Astrocyte of the spinal cord (primary cell): ENCODE results near the gene TBCE.

ENCODE experiments used
- DNase-seq: peaks from one replicate; pipeline ENCODE4 v3.0.0; 2011; ENCODE audit warnings: low read depth, low spot score
- H3K4me3 ChIP-seq: 2 replicates; pipeline ENCODE4 v1.5.1; 2011; ENCODE audit warnings: low read depth, mild to moderate bottlenecking, low read length, moderate library complexity
- in situ Hi-C: cut with HindIII; loops from 2 replicates; pipeline ENCODE4 v1.10.0; 2017; ENCODE audit warnings: low sequenced_read_pairs
- TF ChIP-seq, protein P1 (sequence below): IDR thresholded peaks from 2 replicates; pipeline ENCODE4 v1.5.1; 2012; ENCODE audit warnings: low read depth, mild to moderate bottlenecking, low read length, inconsistent platforms

Gene TBCE

DNA sequence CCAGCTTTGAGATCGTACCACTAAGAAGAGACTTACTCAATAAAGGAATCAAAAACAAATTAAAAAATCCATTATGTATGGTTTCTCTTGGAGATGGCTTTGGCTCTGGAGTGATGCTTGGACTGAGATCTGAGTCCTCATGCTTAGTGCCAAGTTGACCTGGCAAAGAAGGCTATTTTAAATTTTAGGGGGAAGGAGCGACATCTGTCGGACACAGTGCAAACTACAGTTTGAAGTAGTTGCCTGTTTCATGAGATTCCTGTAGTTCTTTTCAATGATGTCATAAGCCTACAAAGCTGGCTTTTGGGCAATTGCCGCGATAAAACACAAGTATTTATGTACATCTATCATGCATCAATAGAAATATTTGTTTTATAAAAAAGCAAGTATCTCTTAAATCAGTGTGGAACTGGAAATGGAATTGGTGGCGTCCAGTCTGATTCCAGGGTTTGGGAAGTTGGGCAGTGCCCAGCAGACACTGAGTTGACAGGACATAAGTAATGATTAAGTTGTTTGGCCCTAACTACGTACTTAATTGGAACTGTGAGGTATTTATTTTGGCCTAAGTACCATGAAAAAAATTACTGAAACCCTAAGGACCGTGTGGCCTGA lies 50.0 kb downstream of the TBCE start:
- in situ Hi-C loops: no loop called here
- DNase-seq: peak; percentile 88
- TF ChIP-seq, protein P1, sequence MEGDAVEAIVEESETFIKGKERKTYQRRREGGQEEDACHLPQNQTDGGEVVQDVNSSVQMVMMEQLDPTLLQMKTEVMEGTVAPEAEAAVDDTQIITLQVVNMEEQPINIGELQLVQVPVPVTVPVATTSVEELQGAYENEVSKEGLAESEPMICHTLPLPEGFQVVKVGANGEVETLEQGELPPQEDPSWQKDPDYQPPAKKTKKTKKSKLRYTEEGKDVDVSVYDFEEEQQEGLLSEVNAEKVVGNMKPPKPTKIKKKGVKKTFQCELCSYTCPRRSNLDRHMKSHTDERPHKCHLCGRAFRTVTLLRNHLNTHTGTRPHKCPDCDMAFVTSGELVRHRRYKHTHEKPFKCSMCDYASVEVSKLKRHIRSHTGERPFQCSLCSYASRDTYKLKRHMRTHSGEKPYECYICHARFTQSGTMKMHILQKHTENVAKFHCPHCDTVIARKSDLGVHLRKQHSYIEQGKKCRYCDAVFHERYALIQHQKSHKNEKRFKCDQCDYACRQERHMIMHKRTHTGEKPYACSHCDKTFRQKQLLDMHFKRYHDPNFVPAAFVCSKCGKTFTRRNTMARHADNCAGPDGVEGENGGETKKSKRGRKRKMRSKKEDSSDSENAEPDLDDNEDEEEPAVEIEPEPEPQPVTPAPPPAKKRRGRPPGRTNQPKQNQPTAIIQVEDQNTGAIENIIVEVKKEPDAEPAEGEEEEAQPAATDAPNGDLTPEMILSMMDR: peak; percentile 75
- no peak overlapping the region for H3K4me3 ChIP-seq

DNA sequence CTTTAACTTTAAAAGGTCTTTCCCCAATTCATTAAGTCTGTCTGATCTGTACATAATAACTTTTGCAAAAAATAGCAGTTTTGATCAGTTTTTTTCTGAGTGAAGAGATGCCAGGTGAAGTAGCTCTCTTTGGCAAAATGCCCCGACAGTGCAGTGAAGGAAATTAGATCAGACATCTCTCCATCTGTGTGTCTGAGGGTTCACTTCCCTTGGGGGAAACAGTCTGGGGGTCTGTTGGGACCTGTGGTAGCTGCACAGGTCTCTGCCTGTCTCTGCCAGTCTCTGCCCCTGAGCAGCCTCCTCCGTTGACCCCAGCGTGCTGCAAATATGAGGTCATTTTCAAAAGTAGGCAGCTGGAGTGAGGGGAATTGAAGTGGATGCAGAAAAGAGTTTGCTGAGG lies 54.5 kb downstream of the TBCE start:
- DNase-seq: no peak
- no peak overlapping the region for H3K4me3 ChIP-seq
- TF ChIP-seq, protein P1: no peak
- in situ Hi-C loops: no loop called here

DNA sequence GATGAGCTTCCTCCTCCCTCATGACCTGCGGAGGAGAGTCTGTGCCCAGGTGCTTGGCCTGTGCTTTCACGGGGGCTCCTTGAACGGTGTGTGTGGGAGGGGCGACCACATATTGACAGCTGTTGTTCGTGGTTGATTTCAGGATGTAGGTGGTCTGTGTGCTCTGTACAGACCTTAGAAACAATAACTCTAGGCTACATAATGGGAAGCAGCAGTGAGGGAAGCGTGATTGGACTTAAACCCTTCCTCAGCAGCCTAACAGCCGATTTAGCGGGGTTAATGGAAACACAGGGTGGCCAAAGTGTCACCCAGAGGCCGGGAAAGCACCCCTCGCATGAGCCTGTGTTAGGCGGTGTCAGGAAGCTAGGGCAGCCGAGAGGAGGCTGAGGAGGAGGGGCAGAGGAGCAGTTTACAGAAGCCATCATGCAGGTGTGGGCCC lies 56.0 kb downstream of the TBCE start:
- in situ Hi-C loops: no loop called here
- H3K4me3 ChIP-seq: no peak overlapping the region
- TF ChIP-seq, protein P1: no peak
- DNase-seq: no peak

DNA sequence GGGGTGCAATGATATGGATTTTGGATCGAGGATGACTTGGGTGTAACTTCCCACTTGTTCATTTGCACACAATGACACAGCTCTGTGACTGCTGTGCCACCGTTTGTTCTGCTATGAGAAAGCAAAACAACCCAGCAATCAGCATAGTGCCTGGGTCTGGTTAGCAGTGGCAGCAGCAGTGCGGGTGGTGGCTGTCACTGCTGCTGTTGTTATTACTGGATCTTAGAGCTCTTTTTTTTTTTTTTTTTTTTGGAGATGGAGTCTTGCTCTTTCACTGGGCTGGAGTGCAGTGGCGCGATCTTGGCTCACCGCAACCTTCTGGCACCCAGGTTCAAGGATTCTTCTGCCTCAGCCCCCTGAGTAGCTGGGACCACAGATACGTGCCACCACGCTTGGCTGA lies 56.9 kb downstream of the TBCE start:
- DNase-seq: no peak
- no peak overlapping the region for H3K4me3 ChIP-seq
- in situ Hi-C loops: no loop called here
- TF ChIP-seq, protein P1: no peak

DNA sequence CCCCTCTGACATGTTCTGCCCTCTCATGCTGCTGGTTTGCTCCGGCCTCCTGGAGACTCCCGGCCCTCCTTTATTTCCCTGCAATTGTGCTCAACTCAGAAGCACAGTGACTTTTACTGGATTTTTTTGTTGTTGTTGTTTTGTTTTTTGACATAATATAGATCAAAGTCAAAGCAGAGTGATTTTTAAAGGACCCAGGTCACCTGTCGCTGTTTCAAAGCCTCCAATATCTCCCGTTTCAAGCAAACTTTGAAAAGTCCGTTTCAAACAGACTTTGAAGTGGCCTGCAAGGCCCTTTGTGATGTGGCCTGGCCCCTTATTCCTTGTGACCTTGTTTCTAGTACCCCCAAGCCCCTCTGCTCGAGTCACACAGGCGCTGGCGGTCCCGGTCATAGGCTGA lies 58.1 kb downstream of the TBCE start:
- H3K4me3 ChIP-seq: no peak overlapping the region
- in situ Hi-C loops: no loop called here
- TF ChIP-seq, protein P1: no peak
- DNase-seq: no peak

DNA sequence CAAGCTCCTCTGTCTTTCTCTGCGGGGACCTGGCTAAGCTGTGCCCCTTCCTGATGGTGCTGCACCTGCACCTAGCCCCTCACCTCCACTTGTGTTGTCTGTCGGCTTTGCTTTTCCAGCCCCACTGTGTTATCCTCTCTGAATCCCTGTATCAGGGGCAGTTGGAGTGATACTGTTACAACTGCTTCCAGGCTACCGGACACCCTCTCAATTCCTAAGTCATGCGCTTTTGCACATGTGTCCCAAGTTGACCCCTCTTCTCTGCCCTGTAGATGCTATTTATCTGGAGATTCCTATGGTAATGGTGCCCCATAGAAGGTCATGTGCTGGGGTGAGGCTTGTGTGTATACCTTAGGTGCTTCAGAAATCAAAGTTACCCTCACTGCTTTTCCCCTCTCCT lies 58.9 kb downstream of the TBCE start:
- TF ChIP-seq, protein P1: no peak
- in situ Hi-C loops: no loop called here
- no peak overlapping the region for H3K4me3 ChIP-seq
- no peak for DNase-seq
